Ishikawa (cell line): ENCODE results near the gene BCL3.

Source experiments
- CEBPB ChIP-seq: IDR thresholded peaks from 2 replicates; pipeline ENCODE4 v1.6.1; 2012
- CREB1 ChIP-seq: IDR thresholded peaks from 2 replicates; pipeline ENCODE4 v1.6.1; 2012; ENCODE audit warnings: low read depth
- EGR1 ChIP-seq: IDR thresholded peaks from 2 replicates; pipeline ENCODE4 v1.6.1; 2012
- EP300 ChIP-seq: IDR thresholded peaks from 2 replicates; pipeline ENCODE4 v1.6.1; 2012; ENCODE audit warnings: borderline replicate concordance
- MAX ChIP-seq: IDR thresholded peaks from 2 replicates; pipeline ENCODE4 v1.6.1; 2012
- REST ChIP-seq: IDR thresholded peaks from 2 replicates; pipeline ENCODE4 v1.6.1; 2012; ENCODE audit warnings: low read depth, mild to moderate bottlenecking
- TCF12 ChIP-seq: IDR thresholded peaks from 2 replicates; pipeline ENCODE4 v1.6.1; 2012; ENCODE audit warnings: low read depth
- TF ChIP-seq, protein P1 (sequence below): IDR thresholded peaks from 2 replicates; pipeline ENCODE4 v1.6.1; 2012

DNA sequence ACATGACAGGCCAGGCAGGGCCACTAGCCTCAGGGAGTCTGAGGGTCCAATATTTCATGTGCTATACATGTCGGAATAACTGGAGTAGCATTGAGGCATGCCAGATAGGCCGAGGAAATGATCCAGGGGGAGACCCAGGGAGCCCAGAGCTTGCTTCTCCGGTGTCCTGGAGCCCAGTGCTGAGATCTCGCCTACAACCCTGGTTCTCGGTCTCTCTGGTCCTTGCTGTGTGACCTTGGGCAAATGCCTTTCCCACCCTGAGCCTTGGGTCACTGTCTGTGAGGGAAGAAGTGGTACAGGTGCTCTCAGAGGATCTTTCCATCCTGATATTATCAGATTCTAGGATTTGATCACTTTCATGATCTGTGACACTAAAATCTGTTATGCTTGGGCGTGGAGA is 40.5 kb downstream of the BCL3 start:
- TF ChIP-seq EP300: no peak
- no peak for TF ChIP-seq REST
- no peak for TF ChIP-seq CEBPB
- TF ChIP-seq, protein P1, sequence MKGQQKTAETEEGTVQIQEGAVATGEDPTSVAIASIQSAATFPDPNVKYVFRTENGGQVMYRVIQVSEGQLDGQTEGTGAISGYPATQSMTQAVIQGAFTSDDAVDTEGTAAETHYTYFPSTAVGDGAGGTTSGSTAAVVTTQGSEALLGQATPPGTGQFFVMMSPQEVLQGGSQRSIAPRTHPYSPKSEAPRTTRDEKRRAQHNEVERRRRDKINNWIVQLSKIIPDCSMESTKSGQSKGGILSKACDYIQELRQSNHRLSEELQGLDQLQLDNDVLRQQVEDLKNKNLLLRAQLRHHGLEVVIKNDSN: no peak
- no peak for TF ChIP-seq MAX
- TF ChIP-seq EGR1: no peak
- no peak for TF ChIP-seq CREB1
- TF ChIP-seq TCF12: no peak
